HEK293T (cell line): ENCODE measurements around the gene VPS50.

ENCODE experiments used
- CTCF ChIA-PET: fragments of 350-600 bp; formaldehyde crosslinking; extraction: SDS; loops from one replicate; lab custom pipeline; 2021; ENCODE audit warnings: antibody characterized with exemption, inconsistent platforms; lab: Yijun Ruan, JAX
- POLR2A ChIA-PET: fragments of 350-600 bp; formaldehyde crosslinking; extraction: SDS; loops from one replicate; lab custom pipeline; 2020; ENCODE audit warnings: antibody characterized with exemption, inconsistent platforms; lab: Yijun Ruan, JAX
- DNase-seq: peaks from one replicate; pipeline ENCODE4 v3.0.0; 2012; ENCODE audit warnings: mixed read lengths; ENCODE audit errors: extremely low spot score
- ARNT ChIP-seq: fragments of 450-650 bp; IDR thresholded peaks from 2 replicates; pipeline ENCODE4 v1.6.1; 2017; ENCODE audit warnings: mild to moderate bottlenecking
- BHLHE40 ChIP-seq: fragments of 450-650 bp; IDR thresholded peaks from 2 replicates; pipeline ENCODE4 v1.6.1; 2016; ENCODE audit warnings: mild to moderate bottlenecking, moderate library complexity, borderline replicate concordance
- CTBP1 ChIP-seq: fragments of 450-650 bp; IDR thresholded peaks from 2 replicates; pipeline ENCODE4 v1.6.1; 2016; ENCODE audit warnings: borderline replicate concordance
- ELF4 ChIP-seq: fragments of 450-650 bp; IDR thresholded peaks from 2 replicates; pipeline ENCODE4 v1.6.1; 2017; ENCODE audit warnings: antibody characterized with exemption
- FOXA1 ChIP-seq: fragments of 450-650 bp; IDR thresholded peaks from 2 replicates; pipeline ENCODE4 v1.6.1; 2016; ENCODE audit warnings: mild to moderate bottlenecking
- FOXK2 ChIP-seq: fragments of 450-650 bp; IDR thresholded peaks from 2 replicates; pipeline ENCODE4 v1.6.1; 2016; ENCODE audit warnings: mild to moderate bottlenecking
- FOXM1 ChIP-seq: fragments of 450-650 bp; IDR thresholded peaks from 2 replicates; pipeline ENCODE4 v1.6.1; 2017; ENCODE audit warnings: mild to moderate bottlenecking, borderline replicate concordance
- HDGF ChIP-seq: fragments of 450-650 bp; IDR thresholded peaks from 2 replicates; pipeline ENCODE4 v1.6.1; 2017; ENCODE audit warnings: antibody characterized with exemption, borderline replicate concordance
- L3MBTL2 ChIP-seq: fragments of 450-650 bp; conservative IDR thresholded peaks from 2 replicates; pipeline ENCODE4 v1.6.1; 2016; ENCODE audit warnings: mild to moderate bottlenecking
- LEF1 ChIP-seq: fragments of 450-650 bp; IDR thresholded peaks from 2 replicates; pipeline ENCODE4 v1.6.1; 2017; ENCODE audit warnings: mild to moderate bottlenecking, borderline replicate concordance
- NFRKB ChIP-seq: fragments of 450-650 bp; IDR thresholded peaks from 2 replicates; pipeline ENCODE4 v1.6.1; 2016; ENCODE audit warnings: mild to moderate bottlenecking, moderate library complexity
- PKNOX1 ChIP-seq: fragments of 450-650 bp; IDR thresholded peaks from 2 replicates; pipeline ENCODE4 v1.6.1; 2016
- SP1 ChIP-seq: fragments of 450-650 bp; IDR thresholded peaks from 2 replicates; pipeline ENCODE4 v1.6.1; 2017
- SUZ12 ChIP-seq: fragments of 450-650 bp; IDR thresholded peaks from 2 replicates; pipeline ENCODE4 v1.6.1; 2016; ENCODE audit warnings: mild to moderate bottlenecking
- TARDBP ChIP-seq: fragments of 450-650 bp; IDR thresholded peaks from 2 replicates; pipeline ENCODE4 v1.6.1; 2016
- ZNF384 ChIP-seq: fragments of 450-650 bp; IDR thresholded peaks from 2 replicates; pipeline ENCODE4 v1.6.1; 2016

Gene VPS50

DNA sequence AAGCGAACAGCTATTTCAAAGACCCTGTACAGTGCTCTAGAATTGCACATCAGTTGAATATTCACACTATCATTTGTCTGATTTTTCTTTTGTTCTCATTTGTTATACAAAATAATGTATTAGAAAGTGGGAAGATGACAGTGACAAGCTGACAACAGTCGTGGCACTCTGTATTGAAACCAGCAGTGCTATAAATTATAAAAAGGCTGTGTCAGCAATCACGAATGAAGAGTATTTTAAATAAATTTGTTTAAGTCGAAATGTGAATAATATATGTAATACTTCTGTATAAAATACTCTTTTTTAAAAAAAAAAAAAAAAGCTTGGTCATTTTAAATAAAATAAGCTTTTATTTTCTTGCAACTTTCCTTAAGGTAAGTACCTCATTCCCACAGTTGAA is 122.6 kb downstream of the VPS50 start:
- ChIA-PET POLR2A (no interaction called here), CTCF (no interaction called here)
- DNase-seq: no peak
- TF ChIP-seq SUZ12 (no peak), L3MBTL2 (no peak), ARNT (no peak), SP1 (no peak), HDGF (no peak), TARDBP (no peak), LEF1 (no peak), FOXA1 (no peak), BHLHE40 (no peak), FOXK2 (no peak), PKNOX1 (no peak), NFRKB (no peak), CTBP1 (no peak), ELF4 (no peak), ZNF384 (no peak), FOXM1 (no peak)

DNA sequence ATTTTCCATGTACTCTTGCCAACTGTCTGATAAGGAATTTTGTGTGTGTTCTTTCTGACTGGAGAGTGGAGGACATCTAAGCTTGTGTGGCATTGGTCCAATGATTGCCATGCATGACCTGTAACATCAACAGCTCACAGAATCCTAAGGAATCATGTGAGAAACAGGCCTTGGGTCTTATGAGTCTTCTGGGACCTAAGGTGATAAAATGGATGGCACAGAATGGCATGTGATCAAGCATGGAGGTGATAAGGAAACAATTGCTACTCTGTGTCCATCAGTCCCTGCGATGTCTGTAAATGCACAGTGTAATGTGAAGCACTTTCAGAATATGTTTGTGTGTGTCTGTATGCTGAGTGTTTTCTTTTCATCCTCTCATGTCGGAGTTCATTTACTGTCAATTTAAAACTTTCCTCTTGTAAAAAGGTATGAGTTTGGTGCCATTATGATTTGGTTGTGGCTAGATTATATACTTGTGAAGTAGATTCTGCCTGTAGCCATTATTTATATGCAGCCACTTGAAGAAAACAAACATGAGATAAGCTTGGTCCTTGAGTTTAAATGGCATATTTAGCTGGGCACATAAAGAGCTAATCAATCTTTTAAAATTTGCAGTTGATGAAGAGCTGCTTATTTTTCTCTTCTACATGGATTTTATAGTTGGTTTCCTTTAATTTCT is 127.5 kb downstream of the VPS50 start:
- CTCF ChIA-PET: no interaction called here
- DNase-seq: no peak
- TF ChIP-seq FOXK2: no peak
- TF ChIP-seq SUZ12: no peak
- TF ChIP-seq NFRKB: no peak
- TF ChIP-seq CTBP1: no peak
- TF ChIP-seq L3MBTL2: no peak
- no peak for TF ChIP-seq BHLHE40
- TF ChIP-seq FOXM1: no peak
- POLR2A ChIA-PET: no interaction called here

DNA sequence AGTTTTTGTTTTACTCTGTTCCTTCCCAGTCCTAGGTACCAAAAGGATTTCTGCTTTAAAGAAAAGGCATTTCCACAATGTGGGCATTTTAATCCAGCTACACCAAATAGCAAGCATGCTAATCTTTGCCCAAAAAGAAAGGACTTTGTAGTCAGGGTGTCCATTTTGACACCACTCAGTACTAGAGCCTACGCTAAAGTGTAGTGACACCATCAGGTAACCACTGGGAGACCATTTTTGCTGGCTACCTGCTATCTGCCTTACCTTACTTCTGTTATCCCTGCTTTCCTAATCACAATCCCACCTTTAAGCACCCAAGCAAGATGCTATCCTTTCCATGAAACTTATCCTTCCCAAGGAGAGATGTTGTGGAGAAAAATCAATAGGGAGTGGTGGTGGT is 129.7 kb downstream of the VPS50 start:
- POLR2A ChIA-PET: no interaction called here
- DNase-seq: no peak
- CTCF ChIA-PET: no interaction called here
- TF ChIP-seq PKNOX1 (no peak), FOXA1 (no peak), BHLHE40 (no peak), TARDBP (no peak), ZNF384 (no peak)

DNA sequence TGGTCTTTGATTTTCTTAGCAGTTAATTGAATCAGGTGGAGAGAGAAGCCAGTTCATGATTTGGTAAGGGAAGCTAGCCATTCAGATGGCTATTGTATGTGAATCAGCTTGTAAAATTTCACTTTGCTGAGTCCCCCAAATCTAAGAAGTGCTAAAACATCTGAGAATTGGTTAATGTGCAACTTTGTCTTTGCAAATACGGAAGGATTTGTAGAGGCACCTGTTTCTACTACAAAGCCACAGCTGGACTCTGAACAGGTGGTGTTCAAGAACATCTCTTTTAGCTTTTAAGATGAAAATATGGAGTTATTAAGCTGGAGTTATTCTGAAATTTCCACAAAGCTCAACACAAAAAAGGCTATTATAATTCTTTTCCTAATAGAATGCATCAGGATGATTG is 132.6 kb downstream of the VPS50 start:
- POLR2A ChIA-PET: no interaction called here
- CTCF ChIA-PET: interaction anchor here (0.6 kb wide), 1 partner anchor 1786 kb away, joined by 3 read pairs; no protein-coding TSS in a partner anchor
- TF ChIP-seq PKNOX1 (no peak), ZNF384 (no peak), FOXA1 (no peak), FOXM1 (no peak), FOXK2 (no peak), LEF1 (no peak), TARDBP (no peak), NFRKB (no peak), HDGF (no peak)
- no peak for DNase-seq

GRCh38 chr7:93365341-93365740 is 133.2 kb downstream of the VPS50 start:
- no peak for DNase-seq
- POLR2A ChIA-PET: no interaction called here
- TF ChIP-seq BHLHE40: no peak
- CTCF ChIA-PET: no interaction called here

GRCh38 chr7:93366816-93367215 is 134.7 kb downstream of the VPS50 start:
- ChIA-PET POLR2A (no interaction called here), CTCF (interaction anchor here (0.6 kb wide), 2 partner anchors 30 to 1023 kb away, joined by 3 read pairs; no protein-coding TSS in a partner anchor)
- no peak for DNase-seq
- TF ChIP-seq NFRKB (no peak), L3MBTL2 (no peak), SUZ12 (no peak), FOXA1 (no peak), ARNT (no peak), FOXK2 (no peak), PKNOX1 (no peak), FOXM1 (no peak), HDGF (no peak), BHLHE40 (no peak), TARDBP (no peak), SP1 (no peak), CTBP1 (no peak)
